Measurements from ENCODE around the gene PTEN. TPM values are rescaled to one million over a fixed set of nuclear protein-coding genes. Genes with fewer than 3 reads are reported as not detected.

The PTEN gene
- total RNA-seq, 6 experiments from 2014 or later = 49.3 to 72.7 (median 63.5) TPM

DNA sequence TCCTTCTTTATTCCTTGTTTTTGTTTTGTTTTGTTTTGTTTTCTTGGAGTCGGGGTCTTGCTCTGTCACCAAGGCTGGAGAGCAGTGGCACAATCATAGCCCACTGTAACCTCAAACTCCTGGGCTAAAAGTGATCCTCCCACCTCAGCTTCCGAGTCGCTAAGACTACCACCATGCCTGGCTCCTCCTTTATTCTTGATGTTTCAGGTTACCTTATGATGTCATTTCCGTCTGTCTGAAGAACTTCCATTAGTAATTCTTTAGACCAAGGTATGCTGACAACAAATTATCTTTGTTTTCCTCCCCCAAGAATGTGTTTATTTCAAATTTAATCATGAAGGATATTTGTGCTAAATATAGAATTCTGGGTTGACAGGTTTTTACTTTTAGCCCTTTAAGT, 27.3 kb upstream of the PTEN start:
- no peak overlapping the region for H3K27ac Mint-ChIP-seq
- peaks cover 3% of the 10 kb centered on the region; the same call in 1 of the 2 replicates for H3K27me3 Mint-ChIP-seq (ENCODE audit: insufficient read depth)
- no peak overlapping the region for H3K4me3 Mint-ChIP-seq
- H3K4me1 Mint-ChIP-seq (ENCODE audit: low read depth) = no peaks in the 10 kb centered on the region; the same call in 1 of the 2 replicates
- H3K36me3 Mint-ChIP-seq (ENCODE audit: low read depth) = no peaks in the 10 kb centered on the region
- H3K9me3 Mint-ChIP-seq = no peaks in the 10 kb centered on the region
- no peak for DNase-seq
- TF ChIP-seq, protein P1, sequence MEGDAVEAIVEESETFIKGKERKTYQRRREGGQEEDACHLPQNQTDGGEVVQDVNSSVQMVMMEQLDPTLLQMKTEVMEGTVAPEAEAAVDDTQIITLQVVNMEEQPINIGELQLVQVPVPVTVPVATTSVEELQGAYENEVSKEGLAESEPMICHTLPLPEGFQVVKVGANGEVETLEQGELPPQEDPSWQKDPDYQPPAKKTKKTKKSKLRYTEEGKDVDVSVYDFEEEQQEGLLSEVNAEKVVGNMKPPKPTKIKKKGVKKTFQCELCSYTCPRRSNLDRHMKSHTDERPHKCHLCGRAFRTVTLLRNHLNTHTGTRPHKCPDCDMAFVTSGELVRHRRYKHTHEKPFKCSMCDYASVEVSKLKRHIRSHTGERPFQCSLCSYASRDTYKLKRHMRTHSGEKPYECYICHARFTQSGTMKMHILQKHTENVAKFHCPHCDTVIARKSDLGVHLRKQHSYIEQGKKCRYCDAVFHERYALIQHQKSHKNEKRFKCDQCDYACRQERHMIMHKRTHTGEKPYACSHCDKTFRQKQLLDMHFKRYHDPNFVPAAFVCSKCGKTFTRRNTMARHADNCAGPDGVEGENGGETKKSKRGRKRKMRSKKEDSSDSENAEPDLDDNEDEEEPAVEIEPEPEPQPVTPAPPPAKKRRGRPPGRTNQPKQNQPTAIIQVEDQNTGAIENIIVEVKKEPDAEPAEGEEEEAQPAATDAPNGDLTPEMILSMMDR (IDR thresholded peaks at IDR 0.05) = no peak

DNA sequence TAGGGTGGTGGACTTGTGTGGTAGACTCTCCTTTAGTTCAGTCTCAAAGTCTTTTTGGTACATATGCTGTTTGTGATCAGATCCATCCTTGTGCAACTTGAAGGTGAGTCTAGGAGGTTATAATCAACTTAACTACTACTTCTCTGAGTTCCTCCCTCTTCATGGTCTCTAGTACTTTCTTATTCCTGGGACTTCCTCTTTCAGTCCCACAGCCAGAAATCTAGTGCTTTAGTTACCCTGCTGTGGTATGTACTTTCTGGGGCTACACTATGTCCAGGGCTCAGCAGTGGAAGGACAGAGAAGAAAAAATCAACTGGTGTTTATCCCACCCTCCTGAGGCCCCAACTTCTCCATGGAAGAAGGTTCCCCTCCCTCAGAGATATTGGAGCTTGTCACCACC, 26.0 kb upstream of the PTEN start:
- H3K4me3 Mint-ChIP-seq = no peak overlapping the region
- no peaks in the 10 kb centered on the region for H3K36me3 Mint-ChIP-seq (ENCODE audit: low read depth)
- H3K4me1 Mint-ChIP-seq (ENCODE audit: low read depth) = peaks cover 10% of the 10 kb centered on the region
- no peak for DNase-seq
- TF ChIP-seq, protein P1 (IDR thresholded peaks at IDR 0.05) = no peak
- H3K9me3 Mint-ChIP-seq = no peaks in the 10 kb centered on the region
- H3K27ac Mint-ChIP-seq = no peak overlapping the region
- peaks cover 3% of the 10 kb centered on the region; the same call in 1 of the 2 replicates for H3K27me3 Mint-ChIP-seq (ENCODE audit: insufficient read depth)

DNA sequence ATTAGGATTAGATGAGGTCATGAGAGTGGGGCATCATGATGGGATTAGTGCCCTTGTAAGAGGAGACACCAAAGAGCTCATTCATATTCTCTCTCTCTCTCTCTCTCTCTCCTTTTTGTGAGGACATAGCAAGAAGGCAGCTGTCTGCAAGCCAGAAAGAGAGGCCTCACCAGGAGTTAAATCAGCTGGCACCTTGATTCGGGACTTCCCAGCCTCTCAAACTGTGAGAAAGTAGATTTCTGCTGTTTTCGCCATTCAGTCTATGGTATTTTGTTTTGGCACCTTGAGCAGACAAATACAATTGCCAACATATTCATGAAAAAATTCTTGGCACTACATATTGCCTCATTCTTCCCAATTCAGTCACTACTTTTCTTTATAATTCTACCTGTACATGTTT, 24.8 kb upstream of the PTEN start:
- TF ChIP-seq, protein P1 (IDR thresholded peaks at IDR 0.05) = no peak
- H3K9me3 Mint-ChIP-seq = no peaks in the 10 kb centered on the region
- DNase-seq = no peak
- H3K4me3 Mint-ChIP-seq = no peak overlapping the region; the same call in 1 of the 2 replicates
- H3K27me3 Mint-ChIP-seq (ENCODE audit: insufficient read depth) = peaks cover 3% of the 10 kb centered on the region; the same call in 1 of the 2 replicates
- H3K36me3 Mint-ChIP-seq (ENCODE audit: low read depth) = no peaks in the 10 kb centered on the region
- no peak overlapping the region for H3K27ac Mint-ChIP-seq
- peaks cover 22% of the 10 kb centered on the region for H3K4me1 Mint-ChIP-seq (ENCODE audit: low read depth)

DNA sequence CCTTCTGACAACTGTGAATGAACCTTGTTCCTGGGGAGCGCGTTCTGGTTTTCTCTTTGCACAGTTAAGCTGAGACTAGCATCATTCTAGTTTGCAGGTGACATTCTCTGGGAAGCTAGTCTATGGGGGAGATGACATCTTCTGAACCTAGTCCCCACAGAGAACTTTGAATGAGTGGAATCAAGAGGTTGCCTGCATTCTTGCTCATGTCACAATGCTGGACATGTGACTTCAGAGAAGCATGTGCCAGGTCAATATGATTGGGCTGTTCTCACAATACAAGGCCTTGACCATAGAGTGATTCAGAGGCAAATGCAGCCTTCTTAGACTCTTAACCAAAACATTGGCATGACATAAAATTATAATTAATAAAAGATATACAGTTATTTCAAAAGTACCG, 22.2 kb upstream of the PTEN start:
- no peak for DNase-seq

DNA sequence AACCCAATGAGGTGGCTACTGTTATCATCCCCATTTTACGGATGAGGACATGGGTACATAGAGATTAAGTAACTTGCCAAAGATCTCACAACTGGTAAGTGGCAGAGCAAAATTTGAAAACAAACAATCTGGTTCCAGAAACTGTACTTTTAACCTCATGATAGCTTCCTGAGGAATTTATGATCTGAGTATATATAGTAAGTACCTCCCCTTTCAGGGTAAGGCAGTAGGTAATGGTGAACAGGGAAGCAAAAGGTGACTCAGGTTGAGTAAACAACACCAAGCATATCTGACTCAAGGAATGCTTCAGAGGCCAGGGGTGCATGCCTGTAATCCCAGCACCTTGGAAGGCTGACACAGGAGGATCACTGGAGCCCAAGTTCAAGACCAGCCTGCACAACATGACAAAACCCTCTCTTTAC, 21.2 kb upstream of the PTEN start:
- TF ChIP-seq, protein P1 (IDR thresholded peaks at IDR 0.05) = no peak
- peak; percentile 46 for DNase-seq
- Mint-ChIP-seq H3K27me3 (ENCODE audit: insufficient read depth) (no peaks in the 10 kb centered on the region), H3K36me3 (ENCODE audit: low read depth) (no peaks in the 10 kb centered on the region), H3K27ac (peak overlapping the region; percentile 73), H3K9me3 (no peaks in the 10 kb centered on the region), H3K4me1 (ENCODE audit: low read depth) (peaks cover 48% of the 10 kb centered on the region), H3K4me3 (0 out of 2 replicates have a peak overlapping the region, but pooled peaks have one; percentile 22)

More for the DNA sequence above, 22.2 kb upstream of the PTEN start:
- TF ChIP-seq, protein P1 (IDR thresholded peaks at IDR 0.05) = no peak
- H3K4me3 Mint-ChIP-seq = no peak overlapping the region
- no peaks in the 10 kb centered on the region for H3K36me3 Mint-ChIP-seq (ENCODE audit: low read depth)
- peaks cover 3% of the 10 kb centered on the region; the same call in 1 of the 2 replicates for H3K27me3 Mint-ChIP-seq (ENCODE audit: insufficient read depth)
- H3K9me3 Mint-ChIP-seq = no peaks in the 10 kb centered on the region
- H3K27ac Mint-ChIP-seq = no peak overlapping the region
- peaks cover 44% of the 10 kb centered on the region for H3K4me1 Mint-ChIP-seq (ENCODE audit: low read depth)

Data from HFFc6 (cell line).